ENCODE results near the gene SCD5.
A peak's percentile ranks its signal among the peaks of the same experiment; 100 is the strongest.

Gene SCD5

GRCh38 chr4:82758701-82759685 is 39.6 kb downstream of the SCD5 start:
- DNase-seq = no peak

GRCh38 chr4:82756061-82756460 is 42.5 kb downstream of the SCD5 start:
- DNase-seq = no peak

GRCh38 chr4:82755650-82756049 is 42.9 kb downstream of the SCD5 start:
- no peak for DNase-seq

- DNase-seq = no peak
These were observed 44.0 kb downstream of the SCD5 start for GRCh38 chr4:82754513-82755165.

- no peak for DNase-seq
These were observed 44.7 kb downstream of the SCD5 start for GRCh38 chr4:82753725-82754410.

- no peak for DNase-seq
These were observed 45.4 kb downstream of the SCD5 start for GRCh38 chr4:82753238-82753637.

- no peak for DNase-seq
These were observed 49.7 kb downstream of the SCD5 start for GRCh38 chr4:82748810-82749470.

GRCh38 chr4:82747686-82748575 is 50.7 kb downstream of the SCD5 start:
- no peak for DNase-seq

- DNase-seq = no peak
These were observed 51.7 kb downstream of the SCD5 start for GRCh38 chr4:82746705-82747574.

- no peak for DNase-seq
These were observed 53.3 kb downstream of the SCD5 start for GRCh38 chr4:82745173-82745842.

GRCh38 chr4:82744284-82744968 is 54.2 kb downstream of the SCD5 start:
- no peak for DNase-seq

GRCh38 chr4:82741188-82741587 is 57.4 kb downstream of the SCD5 start:
- no peak for DNase-seq

- peak; percentile 82 for DNase-seq
These were observed 59.1 kb downstream of the SCD5 start for GRCh38 chr4:82739287-82740190.

- no peak for DNase-seq
These were observed 61.2 kb downstream of the SCD5 start for GRCh38 chr4:82737354-82737753.

- peak; percentile 21 for DNase-seq
These were observed 65.0 kb downstream of the SCD5 start for GRCh38 chr4:82733636-82734035.

GRCh38 chr4:82728301-82728700 is 70.3 kb downstream of the SCD5 start:
- peak; percentile 20 for DNase-seq

GRCh38 chr4:82726596-82726995 is 72.0 kb downstream of the SCD5 start:
- no peak for DNase-seq

GRCh38 chr4:82721819-82722423 is 76.7 kb downstream of the SCD5 start:
- DNase-seq = peak; percentile 36

Measured in suppressor macrophage treated with lipopolysaccharide for 4 hours (primary cell).